ENCODE results near the gene LY6G6F.

LY6G6F gene

DNA sequence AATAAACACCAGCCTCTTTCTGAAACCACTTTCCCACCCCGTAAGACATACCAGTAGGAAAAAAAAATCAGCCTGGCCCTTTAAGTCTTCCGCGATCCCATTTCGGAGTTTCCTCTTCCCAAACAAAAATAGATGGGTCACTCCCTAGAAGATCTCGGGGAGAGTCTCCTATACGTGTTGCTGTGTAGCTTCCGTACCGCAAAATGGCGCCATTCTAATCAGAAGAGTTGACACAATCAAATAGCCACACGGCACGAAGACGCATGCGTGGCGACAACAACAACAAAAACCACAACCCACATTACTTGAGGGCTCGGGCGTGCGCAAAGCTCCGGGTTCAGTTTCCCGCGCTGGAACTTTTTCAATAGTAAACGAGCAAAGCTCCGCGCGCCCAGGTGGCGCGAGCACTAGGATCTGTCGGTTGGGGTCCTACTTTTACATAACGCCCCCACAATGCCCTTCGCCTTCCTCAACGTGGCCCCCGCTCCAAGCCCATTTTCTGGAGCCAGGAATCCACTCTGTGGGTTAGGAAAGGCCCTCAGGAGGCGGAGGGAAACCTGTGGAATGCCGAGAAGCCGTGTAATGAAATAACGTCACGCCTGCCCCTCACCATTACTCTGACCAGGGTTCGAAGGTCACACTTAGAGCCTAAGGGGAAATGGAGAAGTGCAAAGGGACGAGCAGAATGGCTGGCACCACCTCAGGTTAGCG is 41.7 kb upstream of the LY6G6F start, which contains the start of gene GPANK1:
GPANK1 (minus strand) TSS at position 208 of the 711 bp plus-strand sequence. CDS start 519 bp downstream, outside the sequence.
- Mint-ChIP-seq H3K9me3 (no peaks in the 10 kb centered on the region), H3K27ac (peak within 1 kb of the TSS; percentile 99), H3K27me3 (no peaks in the 10 kb centered on the region), H3K4me1 (peaks cover 45 to 79% of the 10 kb centered on the region in 2 donors), H3K4me3 (peak within 1 kb of the TSS; percentile 98), H3K36me3 (peaks cover 49 to 73% of the 10 kb centered on the region in 2 donors)
- peak; percentile 45 to 47 for ATAC-seq (replicated peaks)
- peak; percentile 79 for DNase-seq

DNA sequence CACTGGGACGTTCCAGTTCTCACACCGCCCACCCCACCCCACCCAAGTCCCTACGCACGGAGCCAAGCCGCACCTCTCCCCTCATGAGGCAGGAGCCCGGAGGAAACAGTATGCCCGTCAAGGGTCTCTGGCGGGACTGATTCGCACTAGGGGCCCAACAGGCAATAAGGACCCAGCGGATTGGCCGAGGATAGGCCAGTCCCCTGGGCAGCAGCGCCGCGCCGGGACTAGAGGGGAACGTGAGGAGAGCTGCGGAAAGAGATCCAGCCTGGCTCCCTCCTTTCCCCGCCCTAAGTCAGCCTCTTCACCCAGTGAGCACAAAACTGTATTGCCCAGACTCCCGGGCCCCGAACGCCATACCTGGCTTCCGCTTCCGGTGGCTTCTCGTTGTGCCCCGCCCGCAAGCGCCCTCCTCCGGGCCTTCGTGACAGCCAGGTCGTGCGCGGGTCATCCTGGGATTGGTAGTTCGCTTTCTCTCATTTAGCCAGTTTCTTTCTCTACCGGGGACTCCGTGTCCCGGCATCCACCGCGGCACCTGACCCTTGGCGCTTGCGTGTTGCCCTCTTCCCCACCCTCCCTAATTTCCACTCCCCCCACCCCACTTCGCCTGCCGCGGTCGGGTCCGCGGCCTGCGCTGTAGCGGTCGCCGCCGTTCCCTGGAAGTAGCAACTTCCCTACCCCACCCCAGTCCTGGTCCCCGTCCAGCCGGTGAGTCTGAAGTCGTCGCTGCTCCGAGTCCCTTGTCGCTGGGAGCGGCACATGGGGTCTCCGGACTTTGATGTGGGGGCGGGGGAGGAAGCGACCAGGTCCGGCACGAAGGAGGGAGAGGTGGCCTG is 40.9 kb upstream of the LY6G6F start, which contains the start of gene CSNK2B:
CSNK2B (plus strand) TSS at position 580 of the 836 bp plus-strand sequence. CDS start 752 bp downstream, outside the sequence.
- Mint-ChIP-seq H3K9me3 (no peaks in the 10 kb centered on the region), H3K36me3 (peaks cover 54 to 75% of the 10 kb centered on the region in 2 donors), H3K27me3 (no peaks in the 10 kb centered on the region), H3K4me3 (peak within 1 kb of the TSS; percentile 98), H3K4me1 (peaks cover 45 to 77% of the 10 kb centered on the region in 2 donors), H3K27ac (peak within 1 kb of the TSS; percentile 99)
- peak; percentile 98 for DNase-seq
- ATAC-seq (replicated peaks): peak; percentile 81 to 83

GRCh38 chr6:31666337-31666965 is 40.2 kb upstream of the LY6G6F start:
- DNase-seq: no peak
- Mint-ChIP-seq H3K9me3 (no peaks in the 10 kb centered on the region), H3K4me3 (peak overlapping the region; percentile 98), H3K27ac (peak overlapping the region; percentile 99), H3K4me1 (peaks cover 39 to 70% of the 10 kb centered on the region in 2 donors), H3K27me3 (no peaks in the 10 kb centered on the region), H3K36me3 (peaks cover 56 to 76% of the 10 kb centered on the region in 2 donors)
- no peak for ATAC-seq (replicated peaks)

GRCh38 chr6:31669676-31670075 is 37.0 kb upstream of the LY6G6F start, which contains the start of gene LY6G5B:
Gene LY6G5B (plus strand): TSS chr6:31669976. CDS start chr6:31670951, 975 bp downstream.
- H3K27me3 Mint-ChIP-seq: no peaks in the 10 kb centered on the region
- H3K4me3 Mint-ChIP-seq: no peak within 1 kb of the TSS
- peaks cover 51 to 69% of the 10 kb centered on the region in 2 donors for H3K36me3 Mint-ChIP-seq
- ATAC-seq (replicated peaks) (no peak), DNase-seq (no peak)
- H3K4me1 Mint-ChIP-seq: peaks cover 19 to 38% of the 10 kb centered on the region in 2 donors
- peak within 1 kb of the TSS; percentile 14 for H3K27ac Mint-ChIP-seq
- no peaks in the 10 kb centered on the region for H3K9me3 Mint-ChIP-seq

DNA sequence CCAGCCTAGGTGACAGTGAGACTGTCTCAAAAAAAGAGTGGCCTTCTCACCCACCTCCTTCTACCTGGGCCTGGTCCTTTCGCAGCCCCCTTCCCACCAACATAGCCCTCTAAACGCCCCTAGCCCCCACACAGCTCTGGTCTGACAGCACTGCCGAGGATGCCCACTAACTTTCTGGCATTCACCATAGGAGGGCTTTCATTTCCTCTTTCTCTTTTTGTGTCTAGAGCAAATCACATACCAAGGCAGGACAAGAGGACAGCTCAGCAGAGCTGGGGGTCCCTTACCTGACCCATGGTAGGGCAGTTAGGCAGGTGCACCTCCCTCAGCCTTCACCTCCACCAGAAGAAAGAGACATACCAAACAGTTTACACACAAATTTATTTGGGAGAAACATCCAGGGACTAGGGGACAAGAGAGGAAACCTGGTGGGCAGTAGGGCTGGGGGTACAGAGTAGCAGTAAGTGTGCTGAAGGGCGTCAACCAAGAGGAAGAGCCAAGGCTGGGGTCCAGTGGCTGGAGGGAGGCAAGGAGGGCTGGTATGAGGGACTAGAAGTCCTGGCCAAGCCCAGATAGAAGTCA is 30.3 kb upstream of the LY6G6F start:
- Mint-ChIP-seq H3K36me3 (peaks cover 14 to 23% of the 10 kb centered on the region in 2 donors), H3K4me3 (peak overlapping the region in 1 of 2 donors; percentile 30), H3K4me1 (peaks cover 20 to 22% of the 10 kb centered on the region in 2 donors), H3K27ac (peak overlapping the region; percentile 81), H3K27me3 (no peaks in the 10 kb centered on the region), H3K9me3 (no peaks in the 10 kb centered on the region)
- no peak for DNase-seq
- peak; percentile 52 to 58 for ATAC-seq (replicated peaks)

DNA sequence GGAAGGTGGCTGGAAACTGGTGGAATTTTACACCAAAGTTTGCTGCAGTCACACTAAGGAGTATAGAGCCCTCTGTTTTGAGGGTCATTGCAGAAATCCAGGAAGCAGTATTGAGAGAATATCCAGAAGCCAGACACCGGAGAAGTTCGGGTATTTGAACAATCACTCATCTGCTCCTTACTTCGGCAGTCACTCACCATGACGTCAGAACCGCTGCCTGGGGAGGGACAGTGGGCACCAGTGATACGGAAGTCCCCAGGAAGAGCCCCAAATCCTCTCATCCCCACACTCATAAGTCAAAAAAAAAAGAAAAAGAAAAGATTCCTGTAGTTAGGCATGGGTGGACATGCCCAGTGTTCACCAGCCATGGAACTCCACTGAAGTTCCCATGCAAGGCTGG is 29.8 kb upstream of the LY6G6F start:
- no peaks in the 10 kb centered on the region for H3K27me3 Mint-ChIP-seq
- ATAC-seq (replicated peaks): no peak

GRCh38 chr6:31677955-31678354 is 28.7 kb upstream of the LY6G6F start:
- ATAC-seq (replicated peaks) (no peak), DNase-seq (no peak)
- Mint-ChIP-seq H3K4me1 (peaks cover 22 to 27% of the 10 kb centered on the region in 2 donors), H3K36me3 (peaks cover 5 to 10% of the 10 kb centered on the region in 2 donors), H3K4me3 (no peak overlapping the region), H3K27me3 (no peaks in the 10 kb centered on the region), H3K27ac (no peak overlapping the region), H3K9me3 (no peaks in the 10 kb centered on the region)

More for the DNA sequence above, 29.8 kb upstream of the LY6G6F start:
- DNase-seq: no peak
- Mint-ChIP-seq H3K4me1 (peaks cover 22 to 26% of the 10 kb centered on the region in 2 donors), H3K27ac (no peak overlapping the region), H3K36me3 (peaks cover 9 to 21% of the 10 kb centered on the region in 2 donors), H3K9me3 (no peaks in the 10 kb centered on the region), H3K4me3 (no peak overlapping the region)

DNA sequence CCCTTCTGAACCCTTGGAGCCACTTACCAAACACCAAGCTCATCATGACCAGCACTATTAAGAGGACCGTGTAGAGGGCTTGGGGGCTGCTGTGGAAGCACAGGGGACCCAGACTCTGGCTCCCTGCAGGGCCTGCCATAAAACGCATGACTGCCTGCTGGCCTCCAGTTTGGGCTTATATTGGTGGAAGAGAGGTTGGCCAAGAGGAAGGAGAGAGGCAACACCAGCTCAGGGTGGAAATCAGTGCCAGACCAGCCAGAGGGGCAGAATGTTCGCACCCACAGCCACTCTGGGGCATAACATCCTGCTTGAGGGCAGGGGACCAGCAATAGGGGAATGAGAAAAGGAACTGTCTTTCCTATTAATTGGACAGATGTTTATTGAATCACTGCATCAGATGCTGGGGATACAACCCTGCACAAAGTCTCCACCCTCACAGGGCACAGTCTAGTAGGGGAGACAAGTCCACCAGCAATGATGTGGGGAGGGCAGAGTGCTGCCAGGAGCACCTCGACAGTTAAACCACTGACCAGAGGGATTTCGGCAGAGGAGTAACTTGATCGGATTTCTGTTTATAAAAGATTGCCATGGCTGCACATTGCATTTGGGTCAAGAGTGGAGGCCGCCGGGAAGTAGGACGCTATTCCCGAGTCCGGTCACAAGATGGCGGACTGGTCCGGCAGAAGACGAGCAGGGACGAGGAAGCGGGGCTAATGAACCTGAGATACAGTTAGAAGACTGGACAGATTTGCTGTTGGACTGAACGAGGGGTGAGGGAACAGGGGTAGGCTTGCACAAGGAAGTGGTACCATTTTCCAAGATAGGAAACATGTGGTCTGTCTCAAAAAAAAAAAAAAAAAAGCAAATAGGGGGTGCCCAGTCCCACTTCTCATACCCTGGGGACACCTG is 26.2 kb upstream of the LY6G6F start, which contains the start of gene LY6G5C:
LY6G5C (minus strand) TSS at position 842 of the 909 bp plus-strand sequence; CDS start at position 148, 694 bp downstream.
- peaks cover 12 to 13% of the 10 kb centered on the region in 2 donors for H3K36me3 Mint-ChIP-seq
- H3K9me3 Mint-ChIP-seq: no peaks in the 10 kb centered on the region
- peaks cover 26 to 32% of the 10 kb centered on the region in 2 donors for H3K4me1 Mint-ChIP-seq
- H3K4me3 Mint-ChIP-seq: peak within 1 kb of the TSS; percentile 74 to 83
- peak; percentile 65 to 73 for ATAC-seq (replicated peaks)
- no peaks in the 10 kb centered on the region for H3K27me3 Mint-ChIP-seq
- peak; percentile 55 for DNase-seq
- H3K27ac Mint-ChIP-seq: peak within 1 kb of the TSS; percentile 75

- H3K9me3 Mint-ChIP-seq: no peaks in the 10 kb centered on the region
- H3K4me1 Mint-ChIP-seq: peaks cover 25 to 30% of the 10 kb centered on the region in 2 donors
- peak overlapping the region; percentile 43 for H3K27ac Mint-ChIP-seq
- DNase-seq (no peak), ATAC-seq (replicated peaks) (peak; percentile 41 to 63)
- peak overlapping the region; percentile 74 to 83 for H3K4me3 Mint-ChIP-seq
- H3K27me3 Mint-ChIP-seq: no peaks in the 10 kb centered on the region
- H3K36me3 Mint-ChIP-seq: peaks cover 18 to 19% of the 10 kb centered on the region in 2 donors
Observed at GRCh38 chr6:31681135-31681671, 25.5 kb upstream of the LY6G6F start.

DNA sequence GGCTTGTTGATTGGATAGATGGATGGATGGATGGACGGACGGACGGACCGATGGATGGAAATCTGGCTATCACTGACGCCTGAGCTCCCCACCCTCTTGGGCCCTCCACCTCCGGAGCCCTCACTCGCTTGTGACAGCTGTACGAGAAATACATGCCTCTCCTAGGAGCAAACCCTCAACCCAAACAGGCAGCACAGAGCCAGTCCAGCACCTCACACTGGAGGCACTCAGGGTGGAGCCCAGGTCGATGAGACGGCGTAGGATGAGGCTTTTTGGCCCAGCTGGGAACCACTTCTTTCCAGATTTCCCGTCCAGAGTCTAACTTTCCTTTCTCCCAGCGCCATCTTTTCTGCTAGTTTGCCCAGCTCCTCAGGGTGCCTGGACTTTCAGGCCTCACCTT is 23.1 kb upstream of the LY6G6F start:
- Mint-ChIP-seq H3K9me3 (no peaks in the 10 kb centered on the region), H3K27ac (peak overlapping the region; percentile 47), H3K4me1 (peaks cover 18 to 21% of the 10 kb centered on the region in 2 donors), H3K4me3 (no peak overlapping the region), H3K36me3 (peaks cover 32 to 35% of the 10 kb centered on the region in 2 donors), H3K27me3 (no peaks in the 10 kb centered on the region)
- DNase-seq: no peak
- ATAC-seq (replicated peaks): no peak

DNA sequence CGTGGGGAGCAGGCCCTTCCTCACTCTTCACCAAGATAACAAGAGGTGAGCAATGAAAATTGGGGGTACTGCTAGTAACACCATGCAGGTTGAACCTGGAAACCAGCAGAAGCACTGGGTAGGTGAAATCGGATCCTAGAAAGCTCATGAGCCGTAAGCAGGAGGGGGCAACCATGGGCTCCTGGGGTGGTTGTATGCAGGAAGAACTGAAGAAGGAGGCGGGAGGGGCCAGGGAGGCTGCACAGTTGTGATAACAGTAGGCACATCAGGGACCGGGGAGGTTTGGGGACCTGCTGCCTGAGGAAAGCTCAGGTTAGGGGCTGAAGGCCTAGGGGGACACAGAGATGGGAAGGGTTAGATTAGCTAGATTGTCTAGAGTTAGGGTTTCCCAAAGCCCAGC is 20.2 kb upstream of the LY6G6F start:
- Mint-ChIP-seq H3K9me3 (no peaks in the 10 kb centered on the region), H3K4me3 (no peak overlapping the region), H3K4me1 (peaks cover 24 to 32% of the 10 kb centered on the region in 2 donors), H3K27ac (no peak overlapping the region), H3K27me3 (no peaks in the 10 kb centered on the region), H3K36me3 (peaks cover 53 to 59% of the 10 kb centered on the region in 2 donors)
- no peak for ATAC-seq (replicated peaks)
- DNase-seq: no peak

GRCh38 chr6:31687321-31687720 is 19.3 kb upstream of the LY6G6F start:
- Mint-ChIP-seq H3K36me3 (peaks cover 53 to 63% of the 10 kb centered on the region in 2 donors), H3K9me3 (no peaks in the 10 kb centered on the region), H3K27me3 (no peaks in the 10 kb centered on the region), H3K27ac (peak overlapping the region; percentile 65), H3K4me1 (peaks cover 22 to 29% of the 10 kb centered on the region in 2 donors), H3K4me3 (no peak overlapping the region)
- DNase-seq (no peak), ATAC-seq (replicated peaks) (no peak)

All from stimulated activated naive B cell treated with anti-CD40 and anti-IgM and Interleukin-4, amounts not matched to agents 10 μg/mL and 1 μg/mL and 100 μg/mL, for 72 hours (primary cell).